ENCODE results near the gene AMOTL2.

AMOTL2 gene

GRCh38 chr3:134367869-134368750 is 6.1 kb downstream of the AMOTL2 start:
- no peak overlapping the region for H3K27ac ChIP-seq

GRCh38 chr3:134366928-134367811 is 7.1 kb downstream of the AMOTL2 start:
- Histone ChIP-seq H3K36me3 (ENCODE audit: control insufficient read depth, insufficient read depth, low read length) (no peaks in the 10 kb centered on the region), H3K9ac (no peak overlapping the region), H3K27ac (no peak overlapping the region), H3K79me2 (peaks cover 2% of the 10 kb centered on the region), H2AFZ (no peak overlapping the region), H3K4me1 (peaks cover 60% of the 10 kb centered on the region), H3K27me3 (ENCODE audit: control insufficient read depth, insufficient read depth, low read length) (no peaks in the 10 kb centered on the region), H3K4me2 (ENCODE audit: low read length) (no peak overlapping the region), H3K9me3 (ENCODE audit: control insufficient read depth, low read length) (no peaks in the 10 kb centered on the region), H3K4me3 (ENCODE audit: low read depth, low read length) (no peak overlapping the region)
- no peak for TF ChIP-seq CTCF (IDR thresholded peaks at IDR 0.05)

More at GRCh38 chr3:134367869-134368750, 6.1 kb downstream of the AMOTL2 start:
- no peak for TF ChIP-seq CTCF (IDR thresholded peaks at IDR 0.05)
- Histone ChIP-seq H3K9ac (no peak overlapping the region), H3K4me1 (peaks cover 61% of the 10 kb centered on the region), H3K36me3 (ENCODE audit: control insufficient read depth, insufficient read depth, low read length) (no peaks in the 10 kb centered on the region), H3K4me2 (ENCODE audit: low read length) (no peak overlapping the region), H2AFZ (no peak overlapping the region), H3K9me3 (ENCODE audit: control insufficient read depth, low read length) (no peaks in the 10 kb centered on the region), H3K79me2 (peaks cover 5% of the 10 kb centered on the region), H3K4me3 (ENCODE audit: low read depth, low read length) (no peak overlapping the region), H3K27me3 (ENCODE audit: control insufficient read depth, insufficient read depth, low read length) (no peaks in the 10 kb centered on the region)

- H3K4me3 ChIP-seq (ENCODE audit: low read depth, low read length), result no peak overlapping the region
- H3K79me2 ChIP-seq, result no peaks in the 10 kb centered on the region
- no peaks in the 10 kb centered on the region for H3K36me3 ChIP-seq (ENCODE audit: control insufficient read depth, insufficient read depth, low read length)
- peaks cover 52% of the 10 kb centered on the region for H3K4me1 ChIP-seq
- no peaks in the 10 kb centered on the region for H3K27me3 ChIP-seq (ENCODE audit: control insufficient read depth, insufficient read depth, low read length)
- H3K9ac ChIP-seq, result no peak overlapping the region
- no peak for TF ChIP-seq CTCF (IDR thresholded peaks at IDR 0.05)
- no peaks in the 10 kb centered on the region for H3K9me3 ChIP-seq (ENCODE audit: control insufficient read depth, low read length)
- H3K27ac ChIP-seq, result no peak overlapping the region
- H3K4me2 ChIP-seq (ENCODE audit: low read length), result no peak overlapping the region
- H2AFZ ChIP-seq, result no peak overlapping the region
Measured at GRCh38 chr3:134366221-134366927, 7.9 kb downstream of the AMOTL2 start.

GRCh38 chr3:134365766-134366065 is 8.5 kb downstream of the AMOTL2 start:
- H3K9me3 ChIP-seq (ENCODE audit: control insufficient read depth, low read length), result no peaks in the 10 kb centered on the region
- H3K4me3 ChIP-seq (ENCODE audit: low read depth, low read length), result no peak overlapping the region
- H2AFZ ChIP-seq, result no peak overlapping the region
- no peak for TF ChIP-seq CTCF (IDR thresholded peaks at IDR 0.05)
- H3K4me2 ChIP-seq (ENCODE audit: low read length), result no peak overlapping the region
- H3K27ac ChIP-seq, result no peak overlapping the region
- H3K9ac ChIP-seq, result no peak overlapping the region
- H3K79me2 ChIP-seq, result no peaks in the 10 kb centered on the region
- no peaks in the 10 kb centered on the region for H3K27me3 ChIP-seq (ENCODE audit: control insufficient read depth, insufficient read depth, low read length)
- H3K4me1 ChIP-seq, result peaks cover 46% of the 10 kb centered on the region
- no peaks in the 10 kb centered on the region for H3K36me3 ChIP-seq (ENCODE audit: control insufficient read depth, insufficient read depth, low read length)
